Astrocyte of the spinal cord (primary cell): ENCODE results near the gene PRKCE.

Experiments
- DNase-seq: peaks from one replicate; pipeline ENCODE4 v3.0.0; 2011; ENCODE audit warnings: low read depth, low spot score
- H3K4me3 ChIP-seq: 2 replicates; pipeline ENCODE4 v1.5.1; 2011; ENCODE audit warnings: low read depth, mild to moderate bottlenecking, low read length, moderate library complexity
- CTCF ChIP-seq: IDR thresholded peaks from 2 replicates; pipeline ENCODE4 v1.5.1; 2012; ENCODE audit warnings: low read depth, mild to moderate bottlenecking, low read length, inconsistent platforms
- in situ Hi-C: cut with HindIII; loops from 2 replicates; pipeline ENCODE4 v1.10.0; 2017; ENCODE audit warnings: low sequenced_read_pairs

Gene PRKCE

GRCh38 chr2:46013726-46014125, 362.3 kb downstream of the PRKCE start:
- no peak overlapping the region for H3K4me3 ChIP-seq
- DNase-seq, result no peak
- in situ Hi-C loops, result no loop called here
- no peak for TF ChIP-seq CTCF

- in situ Hi-C loops, result no loop called here
- no peak for TF ChIP-seq CTCF
- no peak overlapping the region for H3K4me3 ChIP-seq
- peak; percentile 52 for DNase-seq
These were observed 363.6 kb downstream of the PRKCE start for GRCh38 chr2:46014911-46015654.

- no peak for TF ChIP-seq CTCF
- DNase-seq, result no peak
- in situ Hi-C loops, result no loop called here
- H3K4me3 ChIP-seq, result no peak overlapping the region
These were observed 364.2 kb downstream of the PRKCE start for GRCh38 chr2:46015671-46016070.

GRCh38 chr2:46016091-46016490, 364.6 kb downstream of the PRKCE start:
- no peak for DNase-seq
- TF ChIP-seq CTCF, result no peak
- no peak overlapping the region for H3K4me3 ChIP-seq

GRCh38 chr2:46018773-46019591, 367.5 kb downstream of the PRKCE start:
- H3K4me3 ChIP-seq, result no peak overlapping the region
- DNase-seq, result no peak
- no peak for TF ChIP-seq CTCF
- in situ Hi-C loops, result no loop called here

More at GRCh38 chr2:46016091-46016490, 364.6 kb downstream of the PRKCE start:
- in situ Hi-C loops, result no loop called here

GRCh38 chr2:46020416-46020815, 368.9 kb downstream of the PRKCE start:
- no peak overlapping the region for H3K4me3 ChIP-seq
- in situ Hi-C loops, result no loop called here
- no peak for TF ChIP-seq CTCF
- DNase-seq, result no peak
